Measurements from ENCODE around the gene SLC4A11. TPM values are rescaled to one million over a fixed set of nuclear protein-coding genes. Genes with fewer than 3 reads are reported as not detected.

SLC4A11 gene
- total RNA-seq, 1 donor from 2014 or later: 5.8 TPM

DNA sequence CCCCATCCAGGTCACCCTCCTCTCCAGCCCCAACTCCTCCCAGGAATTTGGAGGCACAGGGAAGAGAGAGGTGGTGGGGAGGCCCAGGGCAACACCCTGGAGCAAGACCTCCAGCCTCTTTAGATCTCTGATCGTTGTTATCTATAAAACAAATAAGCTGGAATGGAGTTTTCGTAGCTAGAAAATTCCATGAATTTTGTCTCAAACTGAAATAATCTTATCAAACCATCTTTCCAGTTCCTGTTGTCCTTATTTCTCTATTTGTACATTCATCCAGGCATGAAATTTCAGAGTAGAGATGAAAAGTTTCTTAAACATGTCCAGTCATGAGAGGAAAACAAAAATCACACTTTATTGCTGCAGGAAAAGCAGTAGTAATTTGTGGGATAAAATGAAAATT is 6.2 kb upstream of the SLC4A11 start:
- Mint-ChIP-seq H3K27ac (no peak overlapping the region), H3K4me3 (no peak overlapping the region), H3K36me3 (peaks cover 5% of the 10 kb centered on the region), H3K4me1 (ENCODE audit: unreplicated experiment) (no peaks in the 10 kb centered on the region), H3K9me3 (no peaks in the 10 kb centered on the region), H3K27me3 (peaks cover 65% of the 10 kb centered on the region)
- no peak for DNase-seq (ENCODE audit: extremely low spot score, unreplicated experiment)
- TF ChIP-seq, protein P1, sequence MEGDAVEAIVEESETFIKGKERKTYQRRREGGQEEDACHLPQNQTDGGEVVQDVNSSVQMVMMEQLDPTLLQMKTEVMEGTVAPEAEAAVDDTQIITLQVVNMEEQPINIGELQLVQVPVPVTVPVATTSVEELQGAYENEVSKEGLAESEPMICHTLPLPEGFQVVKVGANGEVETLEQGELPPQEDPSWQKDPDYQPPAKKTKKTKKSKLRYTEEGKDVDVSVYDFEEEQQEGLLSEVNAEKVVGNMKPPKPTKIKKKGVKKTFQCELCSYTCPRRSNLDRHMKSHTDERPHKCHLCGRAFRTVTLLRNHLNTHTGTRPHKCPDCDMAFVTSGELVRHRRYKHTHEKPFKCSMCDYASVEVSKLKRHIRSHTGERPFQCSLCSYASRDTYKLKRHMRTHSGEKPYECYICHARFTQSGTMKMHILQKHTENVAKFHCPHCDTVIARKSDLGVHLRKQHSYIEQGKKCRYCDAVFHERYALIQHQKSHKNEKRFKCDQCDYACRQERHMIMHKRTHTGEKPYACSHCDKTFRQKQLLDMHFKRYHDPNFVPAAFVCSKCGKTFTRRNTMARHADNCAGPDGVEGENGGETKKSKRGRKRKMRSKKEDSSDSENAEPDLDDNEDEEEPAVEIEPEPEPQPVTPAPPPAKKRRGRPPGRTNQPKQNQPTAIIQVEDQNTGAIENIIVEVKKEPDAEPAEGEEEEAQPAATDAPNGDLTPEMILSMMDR (conservative IDR thresholded peaks at IDR 0.05): no peak

DNA sequence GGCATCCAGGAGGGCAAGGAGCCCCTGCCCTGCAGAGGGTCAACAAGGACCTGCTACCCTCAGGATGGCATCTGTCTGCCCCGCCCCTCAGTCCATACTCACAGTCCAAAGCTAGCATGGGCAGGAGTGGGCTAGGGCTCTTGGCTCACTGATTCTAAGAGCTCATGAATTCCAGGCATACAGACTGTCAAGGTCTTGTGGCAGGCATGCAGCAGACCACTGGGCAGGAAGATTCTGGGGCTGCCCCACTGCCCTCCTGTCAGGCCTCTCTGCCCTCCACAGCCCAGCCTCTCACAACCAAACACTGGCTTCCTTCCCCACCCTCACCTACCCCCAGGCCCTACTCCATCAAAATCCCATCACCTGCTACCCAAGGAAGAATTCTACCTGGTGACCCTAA is 5.6 kb upstream of the SLC4A11 start:
- H3K27ac Mint-ChIP-seq: no peak overlapping the region
- no peaks in the 10 kb centered on the region for H3K9me3 Mint-ChIP-seq
- H3K36me3 Mint-ChIP-seq: peaks cover under 1% of the 10 kb centered on the region
- peaks cover 65% of the 10 kb centered on the region for H3K27me3 Mint-ChIP-seq
- no peak for DNase-seq (ENCODE audit: extremely low spot score, unreplicated experiment)
- H3K4me1 Mint-ChIP-seq (ENCODE audit: unreplicated experiment): peaks cover 5% of the 10 kb centered on the region
- no peak overlapping the region for H3K4me3 Mint-ChIP-seq
- TF ChIP-seq, protein P1 (conservative IDR thresholded peaks at IDR 0.05): no peak

DNA sequence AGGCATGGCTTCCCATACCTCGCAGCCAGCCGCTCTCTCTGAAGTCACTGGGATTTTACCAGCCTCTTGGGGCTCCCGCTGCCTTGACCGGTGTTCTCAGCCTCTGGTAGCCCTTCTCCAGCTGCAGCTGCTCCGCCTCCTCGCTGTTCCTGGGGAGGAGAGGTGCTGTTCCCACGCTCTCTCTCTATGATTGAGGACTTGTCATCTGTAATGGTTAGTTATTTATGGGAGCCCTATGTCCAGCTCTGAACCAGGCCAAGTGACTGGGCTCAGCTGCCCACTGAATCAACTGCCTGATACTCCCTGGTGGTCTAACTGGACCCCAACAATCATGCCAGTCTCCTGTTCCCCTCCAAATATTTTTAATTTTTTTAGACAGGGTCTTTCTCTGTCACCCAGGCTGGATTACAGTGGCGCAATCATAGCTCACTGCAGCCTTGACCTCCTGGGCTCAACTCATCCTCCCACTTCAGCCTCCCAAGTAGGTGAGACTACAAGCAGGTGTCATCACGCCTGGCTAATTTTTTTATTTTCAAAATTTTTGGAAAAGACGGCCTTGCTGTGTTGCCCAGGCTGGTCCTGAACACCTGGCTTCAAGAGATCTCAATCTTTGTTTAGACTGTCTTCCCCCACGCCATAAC is 4.8 kb upstream of the SLC4A11 start:
- Mint-ChIP-seq H3K4me1 (ENCODE audit: unreplicated experiment) (peaks cover 6% of the 10 kb centered on the region), H3K27me3 (peaks cover 63% of the 10 kb centered on the region), H3K4me3 (no peak overlapping the region), H3K36me3 (no peaks in the 10 kb centered on the region), H3K27ac (no peak overlapping the region), H3K9me3 (no peaks in the 10 kb centered on the region)
- DNase-seq (ENCODE audit: extremely low spot score, unreplicated experiment): no peak
- TF ChIP-seq, protein P1 (conservative IDR thresholded peaks at IDR 0.05): no peak

DNA sequence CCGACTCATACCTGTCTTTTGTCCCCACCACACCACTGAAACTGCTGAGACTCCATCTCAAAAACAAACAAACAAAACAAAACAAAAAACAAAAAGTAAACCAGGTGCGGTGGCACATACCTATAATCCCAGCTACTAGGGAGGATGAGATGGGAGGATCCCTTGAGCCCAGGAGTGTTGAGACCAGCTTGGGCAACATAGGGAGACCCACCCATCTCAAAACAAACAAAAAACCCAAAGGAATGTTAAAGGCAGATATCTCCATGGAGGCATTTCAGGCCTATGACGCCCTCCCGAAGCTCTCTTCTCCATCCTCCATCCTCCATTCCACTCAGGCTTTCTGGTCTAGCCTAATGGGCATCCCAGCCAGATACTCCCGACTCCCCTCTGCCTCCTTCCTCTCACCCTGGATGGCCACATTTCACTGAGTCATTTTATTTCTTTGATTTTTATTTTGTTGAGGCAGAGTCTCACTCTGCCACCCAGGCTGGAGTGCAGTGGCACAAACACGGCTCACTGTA is 3.2 kb upstream of the SLC4A11 start:
- no peak for DNase-seq (ENCODE audit: extremely low spot score, unreplicated experiment)
- H3K27me3 Mint-ChIP-seq: peaks cover 62% of the 10 kb centered on the region
- peaks cover 6% of the 10 kb centered on the region for H3K4me1 Mint-ChIP-seq (ENCODE audit: unreplicated experiment)
- peak overlapping the region; percentile 64 for H3K4me3 Mint-ChIP-seq
- no peaks in the 10 kb centered on the region for H3K36me3 Mint-ChIP-seq
- no peaks in the 10 kb centered on the region for H3K9me3 Mint-ChIP-seq
- TF ChIP-seq, protein P1 (conservative IDR thresholded peaks at IDR 0.05): no peak
- H3K27ac Mint-ChIP-seq: peak overlapping the region; percentile 58

DNA sequence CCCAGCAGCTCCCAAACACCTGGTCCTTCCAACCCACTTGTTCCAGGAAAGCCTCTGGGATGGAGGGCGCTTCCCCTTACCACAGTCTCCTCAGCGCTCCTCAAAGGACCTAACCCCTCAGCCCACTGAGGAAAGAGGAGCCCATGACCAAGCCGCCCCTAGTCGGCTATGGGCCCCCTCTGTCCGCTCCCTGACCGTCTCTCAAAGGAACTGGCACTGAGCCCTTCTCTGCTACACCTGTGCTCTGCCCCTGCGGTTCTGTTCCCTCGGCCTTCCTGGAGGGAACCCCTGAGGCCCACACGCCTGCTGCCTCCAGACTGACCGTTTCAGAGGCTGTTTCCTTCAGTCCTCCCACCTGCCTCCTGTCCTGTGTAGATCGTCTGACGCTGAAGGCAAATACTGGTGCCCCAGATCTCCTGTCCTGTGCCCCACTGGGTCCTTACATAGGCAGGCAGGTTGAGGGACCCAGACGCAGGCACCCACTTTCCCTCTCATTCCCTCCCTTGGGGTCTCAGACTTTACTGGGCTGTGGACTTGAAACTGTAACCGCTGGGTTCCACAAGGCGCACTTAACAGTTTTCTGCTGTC is 1.9 kb upstream of the SLC4A11 start:
- Mint-ChIP-seq H3K4me3 (peak overlapping the region; percentile 92), H3K9me3 (no peaks in the 10 kb centered on the region)

More for the DNA sequence above, 1.9 kb upstream of the SLC4A11 start:
- TF ChIP-seq, protein P1 (conservative IDR thresholded peaks at IDR 0.05): no peak
- Mint-ChIP-seq H3K4me1 (ENCODE audit: unreplicated experiment) (peaks cover 6% of the 10 kb centered on the region), H3K27me3 (peaks cover 71% of the 10 kb centered on the region), H3K36me3 (no peaks in the 10 kb centered on the region), H3K27ac (peak overlapping the region; percentile 16)
- DNase-seq (ENCODE audit: extremely low spot score, unreplicated experiment): no peak

All from type B pancreatic cell (in vitro differentiated cells).